Activated B cell treated with CpG ODN at 0.5 μM for 24 hours (primary cell): ENCODE data around the gene PSMD10. TPM values are rescaled to one million over a fixed set of nuclear protein-coding genes. Genes with fewer than 3 reads are reported as not detected.

Source experiments
- total RNA-seq: library from RNA; stranded (reverse); gene quantifications from 2 replicates; pipeline ENCODE4 v1.2.3, GENCODE V29; 2022

PSMD10 gene
- total RNA-seq, 1 donor from 2014 or later = 33.4 TPM

Other genes with a start within 250 kb of the PSMD10 start
- gene TEX13B, start 109.2 kb downstream of the PSMD10 start, total RNA-seq = not detected in 2 replicates
- gene VSIG1, start 46.5 kb downstream of the PSMD10 start, total RNA-seq = 1.3 and 1.9 TPM in 2 replicates
- gene ATG4A, start 236 bp upstream of the PSMD10 start, total RNA-seq = 8.1 and 9.9 TPM in 2 replicates